ENCODE data around the gene GIPC3.

DNA sequence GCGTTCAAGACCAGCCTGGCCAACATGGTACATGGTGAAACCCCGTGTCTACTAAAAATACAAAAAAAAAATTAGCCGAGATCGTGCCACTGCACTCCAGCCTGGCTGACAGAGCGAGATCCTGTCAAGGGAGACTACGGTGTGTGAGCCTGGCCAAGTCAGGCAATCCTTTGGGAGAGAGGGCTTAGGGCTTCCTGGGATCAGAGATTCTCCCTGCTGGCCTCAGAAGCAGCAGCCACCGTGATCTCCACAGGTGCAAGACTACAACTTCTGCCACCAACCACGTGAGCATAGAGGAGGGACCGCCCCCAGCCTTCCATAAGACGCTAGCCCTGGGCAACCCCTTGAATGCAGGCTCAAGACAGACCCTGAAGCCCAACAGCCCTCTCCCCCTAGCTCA, 35.5 kb upstream of the GIPC3 start:
- TF ChIP-seq, protein P1, sequence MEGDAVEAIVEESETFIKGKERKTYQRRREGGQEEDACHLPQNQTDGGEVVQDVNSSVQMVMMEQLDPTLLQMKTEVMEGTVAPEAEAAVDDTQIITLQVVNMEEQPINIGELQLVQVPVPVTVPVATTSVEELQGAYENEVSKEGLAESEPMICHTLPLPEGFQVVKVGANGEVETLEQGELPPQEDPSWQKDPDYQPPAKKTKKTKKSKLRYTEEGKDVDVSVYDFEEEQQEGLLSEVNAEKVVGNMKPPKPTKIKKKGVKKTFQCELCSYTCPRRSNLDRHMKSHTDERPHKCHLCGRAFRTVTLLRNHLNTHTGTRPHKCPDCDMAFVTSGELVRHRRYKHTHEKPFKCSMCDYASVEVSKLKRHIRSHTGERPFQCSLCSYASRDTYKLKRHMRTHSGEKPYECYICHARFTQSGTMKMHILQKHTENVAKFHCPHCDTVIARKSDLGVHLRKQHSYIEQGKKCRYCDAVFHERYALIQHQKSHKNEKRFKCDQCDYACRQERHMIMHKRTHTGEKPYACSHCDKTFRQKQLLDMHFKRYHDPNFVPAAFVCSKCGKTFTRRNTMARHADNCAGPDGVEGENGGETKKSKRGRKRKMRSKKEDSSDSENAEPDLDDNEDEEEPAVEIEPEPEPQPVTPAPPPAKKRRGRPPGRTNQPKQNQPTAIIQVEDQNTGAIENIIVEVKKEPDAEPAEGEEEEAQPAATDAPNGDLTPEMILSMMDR (IDR thresholded peaks at IDR 0.05), result no peak
- no peak for TF ChIP-seq POLR2A (IDR thresholded peaks at IDR 0.05)

Data from adrenal gland (tissue), 5 donors.